Pons (tissue), 1 donor: ENCODE data around the gene SBNO2.

Experiments used
- DNase-seq: peaks from one replicate; pipeline ENCODE4 v3.0.0-alpha.2; 2016; ENCODE audit warnings: low spot score

SBNO2 gene

GRCh38 chr19:1070931-1071791 is 102.9 kb downstream of the SBNO2 start:
- DNase-seq: no peak

GRCh38 chr19:1070576-1070930 is 103.5 kb downstream of the SBNO2 start:
- no peak for DNase-seq

GRCh38 chr19:1069009-1069779 is 104.9 kb downstream of the SBNO2 start:
- DNase-seq: peak; percentile 51

GRCh38 chr19:1068009-1069001 is 105.8 kb downstream of the SBNO2 start:
- DNase-seq: peak; percentile 42

- DNase-seq: no peak
Measured at GRCh38 chr19:1067341-1067957, 106.6 kb downstream of the SBNO2 start.

- no peak for DNase-seq
Measured at GRCh38 chr19:1066748-1067340, 107.2 kb downstream of the SBNO2 start, which contains the start of gene ARHGAP45. Gene ARHGAP45 (plus strand): TSS chr19:1067167. CDS start chr19:1067406, 239 bp downstream.

- no peak for DNase-seq
Measured at GRCh38 chr19:1066251-1066747, 107.8 kb downstream of the SBNO2 start.

- DNase-seq: no peak
Measured at GRCh38 chr19:1065606-1066109, 108.4 kb downstream of the SBNO2 start.

GRCh38 chr19:1064661-1065605 is 109.1 kb downstream of the SBNO2 start:
- DNase-seq: no peak

- DNase-seq: no peak
Measured at GRCh38 chr19:1063909-1064660, 110.0 kb downstream of the SBNO2 start.

- no peak for DNase-seq
Measured at GRCh38 chr19:1063030-1063908, 110.8 kb downstream of the SBNO2 start.

- DNase-seq: no peak
Measured at GRCh38 chr19:1062387-1063029, 111.6 kb downstream of the SBNO2 start.

- DNase-seq: no peak
Measured at GRCh38 chr19:1061987-1062386, 112.1 kb downstream of the SBNO2 start.

- no peak for DNase-seq
Measured at GRCh38 chr19:1060689-1061088, 113.4 kb downstream of the SBNO2 start.

GRCh38 chr19:1058112-1058511 is 116.0 kb downstream of the SBNO2 start:
- no peak for DNase-seq
